GM18498 (cell line): ENCODE results near the gene TMEM168.
"Not testable (repeated sequence)": the region's sequence is repeated elsewhere in the genome, so short reads cannot be mapped to it uniquely, and the experiment has no call there.

Experiments used
- ATAC-seq: cut with Tn5 transposase; IDR thresholded peaks from one replicate; pipeline ENCODE4 v1.9.1; 2021; ENCODE audit warnings: mild to moderate bottlenecking, moderate library complexity; ENCODE audit not compliant: unreplicated experiment

The TMEM168 gene

GRCh38 chr7:112781558-112781957, 8.6 kb downstream of the TMEM168 start:
- no peak for ATAC-seq

GRCh38 chr7:112781110-112781509, 9.1 kb downstream of the TMEM168 start:
- ATAC-seq = no peak

DNA sequence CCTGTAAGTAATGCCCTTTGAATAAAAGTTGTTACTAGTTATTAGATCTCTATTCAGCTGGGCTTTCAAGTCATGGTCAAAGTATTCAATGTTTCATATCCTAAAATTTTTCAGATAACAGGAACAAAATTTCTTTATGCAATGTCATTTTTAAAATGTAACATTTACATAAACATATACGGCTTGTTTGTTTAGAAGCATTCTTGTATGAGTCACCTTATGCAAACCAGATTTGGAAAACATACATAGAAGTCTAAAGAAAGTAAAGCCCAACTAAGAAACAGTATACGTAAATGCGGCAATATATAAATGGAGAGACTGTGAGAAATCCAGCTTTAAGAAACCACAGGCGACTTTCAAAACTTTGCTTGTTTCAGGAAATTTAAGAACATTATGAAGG, 10.5 kb downstream of the TMEM168 start:
- ATAC-seq = no peak

DNA sequence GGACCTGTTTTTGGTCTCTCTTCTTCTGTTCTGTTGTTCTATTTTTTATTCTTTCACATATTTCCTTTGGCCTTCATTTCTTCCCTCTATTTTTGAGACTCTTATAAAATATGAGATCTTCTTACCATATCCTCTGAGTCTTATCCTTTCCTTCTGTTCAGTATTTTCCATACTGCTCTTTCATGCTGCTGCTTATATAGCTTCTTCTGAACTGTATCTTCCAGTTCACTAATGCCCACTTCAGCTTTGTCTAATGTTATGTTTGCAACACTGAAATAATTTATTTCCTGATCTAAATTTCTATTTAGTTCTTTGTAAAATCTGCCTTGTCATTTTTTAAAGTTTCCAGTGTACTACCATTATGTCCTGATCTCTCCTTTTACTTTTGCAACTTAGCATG, 12.8 kb downstream of the TMEM168 start:
- ATAC-seq = no peak

DNA sequence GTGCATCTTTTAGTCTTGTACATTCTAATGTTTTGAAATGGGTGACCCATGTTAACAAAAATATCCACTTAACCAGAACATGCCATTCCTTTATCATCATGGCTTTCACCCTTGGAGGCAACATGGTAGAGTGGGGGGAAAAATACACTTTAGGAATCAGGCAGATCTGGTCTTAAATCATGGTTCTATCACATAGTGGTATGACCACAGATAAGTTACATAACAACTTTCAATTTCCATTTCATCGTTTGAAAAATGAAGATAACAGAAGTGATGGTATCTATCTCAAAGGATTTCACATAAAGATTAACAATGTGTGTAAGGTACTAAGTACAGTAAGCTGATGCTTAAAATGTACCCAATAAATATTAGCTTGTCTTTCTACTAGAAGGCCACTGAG, 19.0 kb downstream of the TMEM168 start:
- no peak for ATAC-seq

GRCh38 chr7:112770051-112770450, 20.1 kb downstream of the TMEM168 start:
- no peak for ATAC-seq

DNA sequence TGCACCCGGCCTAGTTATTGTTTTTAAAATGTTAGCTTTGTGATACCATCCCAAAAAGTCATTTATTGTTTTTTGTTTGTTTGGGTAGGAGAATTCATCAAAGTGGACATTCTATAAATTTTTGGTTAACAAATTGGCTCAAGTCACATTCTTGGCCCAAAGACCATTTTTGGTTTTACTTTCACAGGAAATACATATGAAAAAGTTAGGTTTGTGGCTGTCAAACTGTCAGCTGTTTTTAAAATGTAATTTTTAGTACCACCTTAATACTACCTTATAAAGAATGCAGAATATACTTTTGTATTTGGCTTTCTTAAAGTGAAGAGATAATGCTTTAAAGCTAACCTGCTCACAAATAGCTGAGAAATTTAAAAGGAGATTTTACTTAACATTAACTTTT, 25.1 kb downstream of the TMEM168 start:
- no peak for ATAC-seq

DNA sequence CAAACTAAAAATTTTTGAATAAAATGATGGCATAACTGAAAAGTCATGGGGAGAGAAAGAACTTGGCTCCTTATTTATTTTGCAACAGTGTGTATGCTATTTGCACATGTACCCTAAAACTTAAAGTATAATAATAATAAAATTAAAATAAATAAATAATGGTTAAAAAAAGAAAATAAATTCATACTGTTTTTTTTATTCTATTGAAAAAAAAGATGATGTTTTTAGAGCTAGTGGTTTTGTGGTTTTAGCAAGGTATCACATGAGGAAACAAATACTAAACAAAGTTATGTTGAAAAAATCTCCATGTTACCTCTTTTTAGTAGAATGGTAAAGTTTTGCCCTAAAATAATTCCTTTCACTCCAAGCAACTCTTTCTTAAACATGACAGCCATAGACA, 26.2 kb downstream of the TMEM168 start:
- no peak for ATAC-seq

DNA sequence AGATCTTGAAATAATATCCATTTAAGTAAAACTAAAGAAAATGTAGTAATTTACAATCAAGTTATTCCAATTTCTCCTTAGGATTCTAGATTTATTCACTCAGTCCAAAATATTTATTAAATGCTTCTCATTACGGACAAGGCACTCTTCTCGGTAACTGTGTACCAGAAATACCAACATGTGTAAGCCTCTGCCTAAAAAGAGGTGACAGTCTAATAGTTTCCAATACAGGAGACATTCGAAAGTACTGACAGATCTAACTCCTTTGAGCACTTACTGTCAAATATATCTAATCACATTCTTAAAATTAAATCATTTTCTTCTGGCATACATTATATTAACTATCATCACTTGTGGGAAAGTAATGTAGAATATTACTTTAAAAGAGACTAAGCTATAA, 26.9 kb downstream of the TMEM168 start:
- ATAC-seq = no peak

DNA sequence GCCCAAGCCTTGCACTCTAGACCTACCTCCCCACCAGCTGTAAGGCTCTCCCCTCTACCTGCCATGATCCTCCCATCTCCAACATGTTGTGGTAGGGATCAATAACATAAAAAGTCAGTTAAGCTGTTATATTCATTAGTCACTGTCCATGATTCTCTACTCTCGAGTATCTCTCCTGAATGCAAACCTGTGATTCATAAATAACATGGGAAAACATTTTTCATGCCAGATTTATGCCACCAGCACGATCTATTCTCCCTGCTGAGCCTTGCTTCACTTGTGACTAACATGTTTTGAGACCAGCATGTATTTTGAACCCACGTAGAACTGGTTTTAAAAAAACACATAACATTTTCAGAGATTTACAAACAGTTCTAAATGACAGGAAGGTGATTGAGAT, 30.3 kb downstream of the TMEM168 start:
- no peak for ATAC-seq

GRCh38 chr7:112757337-112757736, 32.9 kb downstream of the TMEM168 start:
- ATAC-seq = peak; percentile 68

GRCh38 chr7:112753298-112753697, 36.9 kb downstream of the TMEM168 start:
- no peak for ATAC-seq

- no peak for ATAC-seq
These were observed 37.6 kb downstream of the TMEM168 start for GRCh38 chr7:112752576-112752975.

DNA sequence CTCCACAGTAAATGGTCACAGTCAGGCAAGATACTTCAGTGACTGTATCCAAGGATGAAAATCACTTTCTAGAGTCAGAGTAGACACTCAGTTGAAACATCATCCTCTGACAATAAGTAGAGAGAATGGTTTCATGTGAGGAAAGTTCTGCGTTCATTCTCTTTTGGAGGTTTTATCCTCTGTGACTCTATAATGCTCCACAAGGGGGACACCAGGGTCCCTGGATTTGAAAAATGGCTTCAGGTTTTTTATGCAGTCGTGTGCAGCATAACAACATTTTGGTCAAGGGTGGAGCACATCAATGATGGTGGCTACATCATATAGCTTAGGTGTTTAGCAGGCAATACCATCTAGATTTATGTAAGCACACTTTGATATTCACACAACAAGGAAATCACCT, 40.4 kb downstream of the TMEM168 start:
- ATAC-seq = no peak

- no peak for ATAC-seq
These were observed 41.8 kb downstream of the TMEM168 start for GRCh38 chr7:112748381-112748780.

- ATAC-seq = no peak
These were observed 44.6 kb downstream of the TMEM168 start for GRCh38 chr7:112745635-112746034.

DNA sequence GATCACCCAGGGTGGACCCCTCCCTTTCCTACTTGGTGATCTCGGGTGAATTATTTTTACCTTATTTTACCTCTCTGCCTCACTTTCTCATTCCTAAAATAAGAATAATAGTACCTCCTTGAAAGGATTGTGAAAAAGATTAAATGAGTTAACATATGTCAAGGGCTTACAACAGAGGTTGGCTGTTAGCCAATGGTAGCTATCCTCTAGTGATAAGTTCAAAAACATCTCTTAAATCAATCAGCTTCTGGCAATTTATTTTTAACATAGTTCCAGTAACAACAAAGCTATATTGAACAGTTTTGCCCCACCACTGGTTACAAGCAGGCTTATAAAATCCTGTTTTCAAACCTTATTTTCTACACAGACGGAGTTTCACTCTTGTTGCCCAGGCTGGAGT, 45.4 kb downstream of the TMEM168 start:
- no peak for ATAC-seq

DNA sequence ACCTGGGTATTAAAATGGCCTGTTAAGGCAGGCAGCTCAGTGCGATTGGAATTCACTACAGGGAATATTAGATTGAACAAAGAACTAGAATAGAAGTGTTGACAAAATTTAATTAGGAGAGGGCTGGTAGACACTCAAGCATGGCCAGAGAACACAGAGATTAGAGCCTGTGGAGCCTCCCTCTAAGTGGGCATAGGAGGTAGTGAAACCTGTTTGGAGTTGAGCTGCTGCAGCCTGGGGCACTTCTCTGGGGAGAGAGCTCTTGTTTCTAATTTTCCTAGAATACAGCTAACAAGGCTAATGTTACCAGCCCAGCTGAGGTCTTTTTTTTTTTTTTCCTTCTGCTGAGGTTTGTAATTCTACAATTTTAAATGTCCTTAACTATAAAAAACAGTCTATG, 46.4 kb downstream of the TMEM168 start:
- ATAC-seq = no peak

DNA sequence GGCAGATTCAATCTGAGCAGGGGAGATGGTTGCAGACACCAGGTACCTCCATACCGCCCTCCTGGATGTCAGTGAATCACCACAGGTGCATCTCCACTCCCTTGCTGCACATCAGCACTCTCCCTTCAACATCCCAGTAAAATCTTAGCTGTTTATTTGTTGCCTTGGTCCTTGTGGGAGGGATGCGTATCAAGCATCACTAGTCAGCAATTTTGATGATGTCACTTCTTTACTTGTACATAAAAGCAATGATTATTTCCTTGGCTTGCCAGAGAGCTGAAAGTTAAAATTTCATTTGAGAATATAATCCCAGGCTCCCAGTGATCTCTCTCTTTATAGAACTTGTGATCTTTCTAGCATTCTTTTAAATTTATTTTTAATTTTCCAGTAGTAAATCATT, 49.5 kb downstream of the TMEM168 start:
- no peak for ATAC-seq

- ATAC-seq = no peak
These were observed 50.6 kb downstream of the TMEM168 start for GRCh38 chr7:112739436-112740180.

DNA sequence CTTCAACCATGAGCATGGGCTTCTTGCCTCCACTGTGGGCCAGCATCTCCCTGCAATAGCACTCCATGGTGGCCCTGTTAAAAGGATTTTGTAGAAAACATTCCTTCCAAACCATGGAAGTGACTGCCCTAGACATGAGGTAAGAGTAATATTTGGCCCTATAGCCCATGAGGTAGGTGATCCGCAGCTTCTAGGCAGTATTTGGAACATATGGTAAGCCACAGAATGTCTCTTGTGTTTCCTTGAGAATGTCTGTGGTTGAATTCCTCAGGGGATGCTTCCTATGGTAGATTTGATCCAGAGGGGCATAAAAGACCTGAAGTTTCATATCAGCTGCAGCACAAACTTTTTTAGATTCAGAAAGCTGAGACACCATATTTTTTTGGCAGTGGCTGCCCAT, 54.9 kb downstream of the TMEM168 start:
- no peak for ATAC-seq

GRCh38 chr7:112731324-112731723, 58.9 kb downstream of the TMEM168 start:
- ATAC-seq = not testable (repeated sequence)

- no peak for ATAC-seq
These were observed 64.1 kb downstream of the TMEM168 start for GRCh38 chr7:112726076-112726475.
